Vagina (tissue), 2 donors: ENCODE measurements around the gene CREB3L2.

ENCODE experiments used
- POLR2A ChIP-seq, 2 donors: fragments of 450-650 bp; IDR thresholded peaks; one replicate each; pipeline ENCODE4 v1.6.1; 2017; ENCODE audit warnings: antibody characterized with exemption in 2 of 2, mild to moderate bottlenecking in 2 of 2, moderate library complexity in 2 of 2
- TF ChIP-seq, protein P1 (sequence below), 3 experiments: fragments of 450-650 bp in 2 of 3; fragments of 200-600 bp in 1 of 3; sonication (generic) in 1 of 3; IDR thresholded peaks; one replicate each; pipeline ENCODE4 v1.5.1; 2017 to 2019; ENCODE audit warnings: antibody characterized with exemption in 3 of 3, mild to moderate bottlenecking in 2 of 3, moderate library complexity in 2 of 3

DNA sequence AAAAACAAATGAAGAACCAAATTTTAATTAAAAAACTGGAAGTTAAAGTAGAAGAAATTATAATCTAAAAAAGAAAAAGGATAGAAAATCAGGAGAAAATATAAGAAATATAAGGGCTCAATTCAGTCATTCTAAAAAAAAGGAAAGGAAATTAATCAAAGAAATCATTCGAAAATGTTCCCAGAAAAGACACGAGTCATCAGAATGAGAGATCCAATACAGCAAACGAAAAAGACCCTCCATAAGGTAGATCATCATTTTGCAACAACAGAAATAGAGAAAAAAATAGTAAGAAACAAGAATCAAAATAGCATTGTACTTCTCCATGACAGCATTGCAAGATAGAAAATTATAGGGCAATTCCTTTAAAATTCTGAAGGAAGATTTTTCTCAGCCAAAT is 132.6 kb downstream of the CREB3L2 start:
- TF ChIP-seq POLR2A (IDR thresholded peaks at IDR 0.05) = no peak
- TF ChIP-seq, protein P1, sequence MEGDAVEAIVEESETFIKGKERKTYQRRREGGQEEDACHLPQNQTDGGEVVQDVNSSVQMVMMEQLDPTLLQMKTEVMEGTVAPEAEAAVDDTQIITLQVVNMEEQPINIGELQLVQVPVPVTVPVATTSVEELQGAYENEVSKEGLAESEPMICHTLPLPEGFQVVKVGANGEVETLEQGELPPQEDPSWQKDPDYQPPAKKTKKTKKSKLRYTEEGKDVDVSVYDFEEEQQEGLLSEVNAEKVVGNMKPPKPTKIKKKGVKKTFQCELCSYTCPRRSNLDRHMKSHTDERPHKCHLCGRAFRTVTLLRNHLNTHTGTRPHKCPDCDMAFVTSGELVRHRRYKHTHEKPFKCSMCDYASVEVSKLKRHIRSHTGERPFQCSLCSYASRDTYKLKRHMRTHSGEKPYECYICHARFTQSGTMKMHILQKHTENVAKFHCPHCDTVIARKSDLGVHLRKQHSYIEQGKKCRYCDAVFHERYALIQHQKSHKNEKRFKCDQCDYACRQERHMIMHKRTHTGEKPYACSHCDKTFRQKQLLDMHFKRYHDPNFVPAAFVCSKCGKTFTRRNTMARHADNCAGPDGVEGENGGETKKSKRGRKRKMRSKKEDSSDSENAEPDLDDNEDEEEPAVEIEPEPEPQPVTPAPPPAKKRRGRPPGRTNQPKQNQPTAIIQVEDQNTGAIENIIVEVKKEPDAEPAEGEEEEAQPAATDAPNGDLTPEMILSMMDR (IDR thresholded peaks at IDR 0.05) = no peak
